GM06990 (cell line): ENCODE measurements around the gene KLHL41.
"Not testable (repeated sequence)": the region's sequence is repeated elsewhere in the genome, so short reads cannot be mapped to it uniquely, and the experiment has no call there.

Source experiments
- DNase-seq: peaks from one replicate; pipeline ENCODE4 v3.0.0-alpha.2; 2011; ENCODE audit not compliant: insufficient read length; ENCODE audit errors: extremely low read depth
- H3K27me3 ChIP-seq: replicated peaks from 2 replicates; pipeline ENCODE4 v1.6.0; 2011; ENCODE audit warnings: low read length; ENCODE audit not compliant: control insufficient read depth, insufficient read depth
- H3K36me3 ChIP-seq: 2 replicates; pipeline ENCODE4 v1.5.1; 2011; ENCODE audit warnings: low read length; ENCODE audit not compliant: control insufficient read depth, insufficient read depth
- H3K4me3 ChIP-seq: replicated peaks from 2 replicates; pipeline ENCODE4 v1.5.1; 2011; ENCODE audit warnings: low read depth, mild to moderate bottlenecking, control low read depth, low read length
- TF ChIP-seq, protein P1 (sequence below): IDR thresholded peaks from 2 replicates; pipeline ENCODE4 v1.5.1; 2011; ENCODE audit warnings: low read length, control low read depth, mild to moderate bottlenecking, inconsistent platforms; ENCODE audit not compliant: insufficient read depth, poor library complexity, severe bottlenecking

The KLHL41 gene

DNA sequence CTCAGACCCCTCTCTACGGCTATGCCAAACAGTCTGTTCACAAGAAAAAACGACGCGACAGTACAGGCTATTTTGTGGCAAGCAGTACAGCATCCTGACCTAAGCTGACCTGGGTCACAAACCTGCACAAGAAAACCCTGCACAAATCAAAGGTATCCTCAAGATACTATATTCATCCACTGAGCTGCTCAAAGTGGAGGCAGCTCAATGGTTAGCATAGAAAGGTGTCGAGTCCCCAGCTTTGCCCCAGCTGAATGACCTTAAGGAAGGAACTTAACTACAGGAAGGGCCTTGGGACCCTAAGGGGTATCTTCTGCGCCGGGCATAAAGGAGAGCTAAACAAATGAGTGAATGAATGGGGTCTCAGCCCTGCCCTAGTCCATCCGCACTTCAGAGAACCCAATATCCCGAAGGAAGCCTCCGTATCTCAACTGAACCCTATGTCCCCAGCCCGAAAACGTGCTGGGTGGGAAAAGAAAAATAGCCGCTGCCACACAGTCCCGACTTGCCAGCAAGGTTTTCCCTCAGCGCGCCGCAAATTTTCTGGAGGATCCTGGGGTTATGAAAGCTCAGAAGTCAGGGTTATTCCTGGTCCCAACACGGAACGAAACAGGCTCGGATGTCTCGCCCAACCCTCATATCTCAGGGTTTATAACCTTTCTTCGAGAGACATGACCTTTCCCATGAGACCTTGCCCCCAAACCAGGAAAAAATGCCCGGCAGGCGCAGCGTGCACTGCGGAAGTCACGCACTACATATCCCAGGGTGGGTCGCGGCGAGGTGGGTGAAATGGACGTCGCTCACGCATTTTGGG lies 63.9 kb downstream of the KLHL41 start, which contains the start of gene FASTKD1:
FASTKD1 (minus strand) TSS at position 706 of the 814 bp plus-strand sequence. CDS start 1,836 bp downstream, outside the sequence.
- TF ChIP-seq, protein P1, sequence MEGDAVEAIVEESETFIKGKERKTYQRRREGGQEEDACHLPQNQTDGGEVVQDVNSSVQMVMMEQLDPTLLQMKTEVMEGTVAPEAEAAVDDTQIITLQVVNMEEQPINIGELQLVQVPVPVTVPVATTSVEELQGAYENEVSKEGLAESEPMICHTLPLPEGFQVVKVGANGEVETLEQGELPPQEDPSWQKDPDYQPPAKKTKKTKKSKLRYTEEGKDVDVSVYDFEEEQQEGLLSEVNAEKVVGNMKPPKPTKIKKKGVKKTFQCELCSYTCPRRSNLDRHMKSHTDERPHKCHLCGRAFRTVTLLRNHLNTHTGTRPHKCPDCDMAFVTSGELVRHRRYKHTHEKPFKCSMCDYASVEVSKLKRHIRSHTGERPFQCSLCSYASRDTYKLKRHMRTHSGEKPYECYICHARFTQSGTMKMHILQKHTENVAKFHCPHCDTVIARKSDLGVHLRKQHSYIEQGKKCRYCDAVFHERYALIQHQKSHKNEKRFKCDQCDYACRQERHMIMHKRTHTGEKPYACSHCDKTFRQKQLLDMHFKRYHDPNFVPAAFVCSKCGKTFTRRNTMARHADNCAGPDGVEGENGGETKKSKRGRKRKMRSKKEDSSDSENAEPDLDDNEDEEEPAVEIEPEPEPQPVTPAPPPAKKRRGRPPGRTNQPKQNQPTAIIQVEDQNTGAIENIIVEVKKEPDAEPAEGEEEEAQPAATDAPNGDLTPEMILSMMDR, result no peak
- Histone ChIP-seq H3K27me3 (no peaks in the 10 kb centered on the region), H3K4me3 (peak within 1 kb of the TSS; percentile 66), H3K36me3 (no peaks in the 10 kb centered on the region; the same call in 1 of the 2 replicates)
- peak; percentile 85 for DNase-seq

DNA sequence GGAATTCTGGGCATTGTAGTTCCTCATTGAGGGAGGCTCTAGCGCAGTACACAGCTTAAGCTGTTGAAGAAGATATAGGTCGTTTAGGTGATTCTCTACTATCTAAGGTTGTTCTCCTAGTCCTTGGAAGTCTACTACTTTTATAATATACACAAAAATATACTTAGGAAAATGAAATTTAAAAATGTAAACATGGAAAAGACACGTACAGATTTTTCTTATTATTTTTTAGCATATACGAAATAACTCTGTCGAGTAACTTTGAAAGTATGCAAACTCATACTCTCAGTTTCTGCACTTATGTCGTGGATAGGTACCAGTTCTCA lies 64.4 kb downstream of the KLHL41 start:
- Histone ChIP-seq H3K27me3 (no peaks in the 10 kb centered on the region), H3K36me3 (no peaks in the 10 kb centered on the region; the same call in 1 of the 2 replicates), H3K4me3 (peak overlapping the region; percentile 66)
- TF ChIP-seq, protein P1, result no peak
- no peak for DNase-seq

DNA sequence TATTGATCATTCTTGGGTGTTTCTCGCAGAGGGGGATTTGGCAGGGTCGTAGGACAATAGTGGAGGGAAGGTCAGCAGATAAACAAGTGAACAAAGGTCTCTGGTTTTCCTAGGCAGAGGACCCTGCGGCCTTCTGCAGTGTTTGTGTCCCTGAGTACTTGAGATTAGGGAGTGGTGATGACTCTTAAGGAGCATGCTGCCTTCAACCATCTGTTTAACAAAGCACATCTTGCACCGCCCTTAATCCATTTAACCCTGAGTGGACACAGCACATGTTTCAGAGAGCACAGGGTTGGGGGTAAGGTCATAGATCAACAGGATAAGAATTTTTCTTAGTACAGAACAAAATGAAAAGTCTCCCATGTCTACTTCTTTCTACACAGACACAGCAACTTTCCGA lies 65.0 kb downstream of the KLHL41 start:
- DNase-seq, H3K36me3 ChIP-seq, H3K4me3 ChIP-seq: not testable (repeated sequence)

DNA sequence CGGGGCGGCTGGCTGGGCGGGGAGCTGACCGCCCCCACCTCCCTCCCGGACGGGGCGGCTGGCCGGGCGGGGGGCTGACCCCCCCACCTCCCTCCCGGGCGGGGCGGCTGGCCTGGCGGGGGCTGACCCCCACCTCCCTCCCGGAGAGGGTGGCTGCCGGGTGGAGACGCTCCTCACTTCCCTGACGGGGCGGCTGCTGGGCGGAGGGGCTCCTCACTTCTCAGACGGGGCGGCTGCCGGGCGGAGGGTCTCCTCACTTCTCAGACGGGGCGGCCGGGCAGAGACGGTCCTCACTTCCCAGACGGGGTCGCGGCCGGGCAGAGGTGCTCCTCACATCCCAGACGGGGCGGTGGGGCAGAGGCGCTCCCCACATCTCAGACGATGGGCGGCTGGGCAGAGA lies 65.8 kb downstream of the KLHL41 start:
- H3K36me3 ChIP-seq, H3K27me3 ChIP-seq, H3K4me3 ChIP-seq, DNase-seq: not testable (repeated sequence)

More for the DNA sequence above, 65.0 kb downstream of the KLHL41 start:
- H3K27me3 ChIP-seq, result not testable (repeated sequence)
